NCI-H345 (cell line): ENCODE measurements around the gene GNB1L.

ENCODE experiments used
- DNase-seq: peaks from one replicate; lab custom pipeline; 2025; lab: John Stamatoyannopoulos, UW

Gene GNB1L

DNA sequence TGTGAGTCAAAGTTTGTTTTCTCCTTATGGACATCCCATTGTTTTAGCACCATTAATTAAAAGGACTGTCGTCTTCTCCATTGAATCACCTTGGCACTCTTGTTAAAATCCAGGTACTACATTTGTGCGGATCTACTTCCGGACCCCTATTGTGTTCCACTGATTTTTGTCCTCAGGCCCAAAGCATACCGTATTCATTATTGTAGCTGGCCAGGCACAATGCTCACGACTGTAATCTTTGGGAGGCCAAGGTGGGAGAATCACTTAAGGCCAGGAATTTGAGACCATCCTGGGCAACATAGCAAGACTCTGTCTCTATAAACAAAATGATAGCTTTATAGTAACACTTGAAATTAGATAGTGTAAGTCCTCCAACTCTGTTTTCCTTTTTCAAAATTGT, 8.9 kb upstream of the GNB1L start:
- DNase-seq, result no peak

DNA sequence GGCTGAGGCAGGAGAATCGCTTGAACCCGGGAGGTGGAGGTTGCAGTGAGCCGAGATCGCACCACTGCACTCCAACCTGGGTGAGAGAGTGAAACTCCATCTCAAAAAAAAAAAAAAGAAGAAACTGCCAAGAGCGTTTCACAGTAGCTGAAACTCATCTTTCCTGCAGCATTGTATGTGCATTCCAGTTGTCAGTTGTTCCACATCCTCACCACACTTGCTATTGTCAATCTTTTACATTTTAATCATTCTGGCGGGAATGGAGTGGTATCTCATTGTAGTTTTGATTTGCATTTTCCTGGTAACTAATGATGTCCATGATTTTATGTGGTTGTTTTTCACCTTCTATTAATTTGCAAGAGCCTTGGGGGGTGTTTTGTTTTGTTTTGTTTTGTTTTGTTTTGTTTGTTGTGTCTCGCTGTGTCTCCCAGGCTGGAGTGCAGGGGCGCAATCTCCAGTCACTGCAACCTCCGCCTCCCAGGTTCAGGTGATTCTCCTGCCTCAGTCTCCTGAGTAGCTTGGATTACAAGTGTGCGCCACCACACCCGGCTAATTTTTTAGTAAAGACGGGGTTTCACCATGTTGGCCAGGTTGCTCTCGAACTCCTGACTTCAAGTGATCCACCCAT, 8.1 kb upstream of the GNB1L start:
- no peak for DNase-seq

DNA sequence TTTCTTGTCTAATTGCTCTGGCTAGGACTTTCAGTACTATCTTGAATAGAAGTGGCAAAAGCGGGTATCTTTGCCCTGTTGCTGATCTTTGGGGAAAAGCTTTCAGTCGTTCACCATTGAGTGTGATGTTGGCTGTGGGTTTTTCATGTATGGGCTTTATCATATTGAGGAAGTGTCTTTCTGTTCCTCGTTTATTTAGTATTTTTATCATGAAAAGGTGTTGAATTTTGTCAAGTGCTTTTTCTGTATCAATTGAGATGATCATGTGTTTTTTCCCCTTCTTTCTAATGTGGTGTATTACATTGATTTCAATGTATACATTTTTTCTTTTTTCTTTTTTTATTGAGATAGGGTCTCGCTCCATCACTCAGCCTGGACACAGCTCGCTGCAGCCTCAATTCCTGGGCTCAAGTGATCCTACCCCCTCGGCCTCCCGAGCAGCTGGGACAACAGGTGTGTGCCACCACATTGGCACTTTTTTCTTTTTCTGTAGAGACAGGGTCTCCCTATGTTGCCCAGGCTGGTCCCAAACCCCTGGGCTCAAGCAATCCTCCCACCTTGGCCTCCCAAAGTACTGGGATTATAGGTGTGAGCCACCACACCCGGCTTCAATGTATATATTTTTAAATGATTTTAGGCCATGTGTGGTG, 5.3 kb upstream of the GNB1L start:
- DNase-seq, result no peak

DNA sequence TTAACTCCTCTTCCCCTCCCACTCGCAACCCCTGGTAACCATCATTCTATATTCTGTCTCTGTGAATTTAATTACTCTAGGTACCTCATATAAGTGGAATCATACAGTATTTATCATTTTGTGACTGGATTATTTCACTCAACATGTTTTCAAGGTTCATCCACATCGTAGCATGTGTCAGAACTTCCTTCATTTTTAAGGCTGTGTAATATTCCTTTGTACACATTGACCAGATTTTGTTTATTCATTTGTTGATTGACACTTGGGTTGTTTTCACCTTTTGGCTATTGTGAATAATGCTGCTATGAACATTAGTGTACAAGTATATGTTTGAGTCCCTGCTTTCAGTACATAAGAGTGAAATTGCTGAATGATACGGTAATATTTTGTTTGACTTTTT, 2.7 kb upstream of the GNB1L start:
- DNase-seq, result no peak

GRCh38 chr22:19855504-19856409, 1.1 kb upstream of the GNB1L start:
- DNase-seq, result peak; percentile 57

GRCh38 chr22:19853879-19854777, 546 bp downstream of the GNB1L start:
- no peak for DNase-seq

DNA sequence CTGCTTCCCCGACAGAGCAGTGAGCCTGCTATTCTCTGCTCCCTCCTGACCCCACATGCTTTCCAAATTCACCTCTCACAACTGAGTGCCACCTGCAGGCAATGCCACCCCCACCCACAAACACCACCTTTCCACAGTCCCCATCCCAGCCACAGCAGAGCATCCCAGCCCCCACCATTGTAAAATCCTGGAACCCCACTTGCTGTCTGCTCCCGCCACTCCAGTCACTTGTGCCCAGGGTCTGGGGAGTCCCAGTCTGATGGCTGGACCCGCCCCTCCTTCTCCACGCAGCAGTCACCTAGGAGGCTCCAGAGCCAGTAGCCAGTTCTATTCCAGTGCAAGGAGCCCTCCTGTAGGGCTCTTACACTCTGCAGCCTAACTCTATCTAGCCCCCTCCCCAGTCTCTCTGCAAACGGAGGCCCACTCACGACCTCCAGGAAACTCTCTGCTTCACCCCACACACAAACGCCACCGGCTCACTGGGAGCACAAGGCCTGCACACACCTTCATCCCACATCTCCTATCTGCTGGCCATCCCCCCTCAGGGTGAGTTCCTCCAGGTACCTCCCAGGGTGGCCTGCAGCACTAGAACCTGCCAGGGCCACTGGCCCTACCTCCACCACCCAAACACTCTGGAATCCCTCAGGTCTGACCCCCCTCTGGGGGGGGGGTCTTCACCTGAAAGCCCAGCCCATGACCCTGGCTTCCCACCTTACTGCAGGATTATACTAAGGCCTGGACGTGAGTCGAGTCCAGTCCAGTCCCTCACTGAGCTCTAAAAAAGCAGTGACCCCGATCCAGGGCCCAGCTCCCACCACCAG, 1.4 kb downstream of the GNB1L start:
- DNase-seq, result no peak

GRCh38 chr22:19852177-19852781, 2.4 kb downstream of the GNB1L start:
- no peak for DNase-seq

DNA sequence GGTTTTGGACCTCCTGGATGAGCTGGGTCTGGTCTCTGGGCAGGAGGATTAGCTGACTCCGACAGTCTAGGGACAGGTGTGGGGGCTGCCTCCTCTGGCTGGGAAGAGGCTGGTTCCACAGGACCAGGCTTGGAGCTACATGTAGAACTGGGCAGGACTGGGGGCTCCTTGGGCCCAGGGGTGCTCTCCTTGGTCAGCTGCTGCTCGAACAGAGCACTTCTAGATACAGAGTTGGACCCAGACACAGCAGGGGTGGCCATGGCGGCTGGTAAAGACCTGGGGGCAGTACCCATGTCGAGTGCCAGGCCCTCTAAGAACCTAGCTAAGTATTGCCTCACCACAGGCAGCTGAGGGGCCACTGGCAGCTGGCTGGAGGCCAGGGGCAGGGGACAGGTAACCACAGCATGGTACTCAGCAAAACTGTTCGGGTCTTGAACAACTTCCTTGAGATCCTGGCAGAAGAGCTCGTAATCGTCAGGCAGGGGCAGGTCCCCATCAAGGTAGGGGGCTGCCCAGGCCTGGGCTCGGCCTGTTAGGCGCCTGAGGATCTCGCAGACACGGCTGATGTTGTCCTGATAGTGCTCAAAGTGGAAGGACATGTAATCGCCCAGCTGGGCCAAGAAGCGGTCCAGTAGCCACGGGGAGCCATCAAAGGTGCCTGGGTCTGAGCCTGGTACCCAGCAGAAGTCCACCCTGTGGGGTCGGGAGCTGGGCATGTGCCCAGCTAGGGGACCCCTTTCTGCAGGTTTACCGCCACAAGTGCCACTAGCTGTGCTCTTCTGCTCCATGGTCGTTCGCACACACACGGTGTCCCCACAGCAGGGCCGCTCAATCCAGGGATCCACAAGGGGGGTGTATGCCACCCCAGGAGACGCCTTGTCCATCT, 3.1 kb downstream of the GNB1L start:
- no peak for DNase-seq

- no peak for DNase-seq
Observed at GRCh38 chr22:19850763-19851109, 3.9 kb downstream of the GNB1L start.

- no peak for DNase-seq
Observed at GRCh38 chr22:19849835-19850762, 4.6 kb downstream of the GNB1L start.

DNA sequence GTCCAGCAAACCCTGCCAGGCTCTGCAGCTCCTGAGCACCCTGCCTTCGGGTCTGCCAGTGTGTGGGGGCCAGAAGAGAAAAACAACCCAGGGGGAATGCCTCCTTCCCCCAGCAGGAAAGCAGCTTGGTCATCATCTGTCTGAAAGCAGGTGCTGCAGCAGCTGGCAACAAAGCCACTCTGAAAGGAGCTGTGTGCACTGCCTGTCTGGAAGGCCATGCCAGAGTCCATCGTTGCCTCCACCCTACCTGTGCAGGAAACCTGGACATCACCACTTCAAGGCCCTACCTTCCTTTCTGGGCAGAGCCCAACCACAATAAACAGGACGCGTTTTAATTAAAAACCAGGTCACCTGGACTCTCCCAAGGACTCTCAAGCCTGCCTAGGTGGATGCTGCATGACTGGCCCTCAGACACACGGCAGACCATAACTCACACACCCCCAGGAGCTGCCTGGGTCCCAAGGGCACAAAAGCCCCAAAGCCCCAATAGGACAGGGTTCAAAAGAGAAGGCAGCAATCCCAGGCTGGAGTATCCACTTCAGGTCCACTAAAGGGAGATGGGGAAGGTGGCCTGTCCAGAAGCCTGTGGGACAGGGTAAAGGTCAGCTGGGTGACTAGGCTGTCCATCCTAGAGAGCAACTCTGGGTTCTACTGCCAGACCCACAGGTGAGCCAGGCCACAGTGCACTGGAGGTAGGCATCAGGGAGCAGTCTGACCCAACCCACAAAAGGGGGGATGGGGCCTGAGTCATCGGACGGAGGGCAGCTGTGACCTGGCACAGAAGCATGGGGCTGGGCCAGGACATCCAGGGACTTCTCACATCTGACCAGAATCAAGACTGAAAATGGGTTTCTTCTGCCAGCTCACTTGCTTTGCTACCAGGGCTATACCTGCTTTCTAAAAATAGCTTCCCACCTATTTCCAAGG, 6.1 kb downstream of the GNB1L start:
- DNase-seq, result no peak

DNA sequence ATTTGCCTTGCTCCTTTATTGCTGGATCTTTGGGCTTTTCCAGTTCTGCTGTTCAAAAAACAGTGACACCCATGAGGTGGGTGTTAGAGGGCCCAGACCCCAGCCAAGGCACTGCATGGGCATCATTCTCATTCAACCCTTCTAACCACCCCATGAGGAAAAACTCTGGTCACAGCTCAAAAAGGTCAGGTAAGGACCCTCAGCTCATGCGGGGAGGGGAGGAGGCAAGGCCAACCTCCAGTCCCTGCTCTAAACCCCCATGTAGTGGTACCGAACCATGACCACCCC, 7.4 kb downstream of the GNB1L start:
- DNase-seq, result no peak

- no peak for DNase-seq
Observed at GRCh38 chr22:19846620-19847344, 7.9 kb downstream of the GNB1L start.

GRCh38 chr22:19845054-19845722, 9.5 kb downstream of the GNB1L start:
- DNase-seq, result no peak

GRCh38 chr22:19844377-19845053, 10.2 kb downstream of the GNB1L start:
- no peak for DNase-seq
